ENCODE results near the gene P2RY14.
"Not testable (repeated sequence)": the region's sequence is repeated elsewhere in the genome, so short reads cannot be mapped to it uniquely, and the experiment has no call there.

Gene P2RY14

DNA sequence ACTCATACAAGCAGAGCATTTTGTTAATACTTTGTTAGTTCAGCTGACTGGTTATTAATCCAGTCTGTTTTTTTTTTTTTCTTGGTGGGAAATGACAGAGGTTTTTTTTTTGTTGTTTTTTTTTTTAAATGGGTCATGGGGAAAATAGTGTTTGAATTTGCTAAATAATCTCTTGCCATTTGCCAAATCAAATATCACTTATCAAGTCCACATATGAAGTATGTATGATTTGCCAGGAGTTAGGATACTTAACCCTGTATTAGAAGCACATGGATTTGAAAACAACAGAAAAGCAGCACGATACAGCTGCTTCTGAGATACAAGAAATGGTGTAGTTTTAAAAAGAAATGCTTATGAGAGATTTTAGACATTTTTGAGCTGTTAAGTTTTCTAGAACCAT lies 21.6 kb downstream of the P2RY14 start:
- no peak for DNase-seq

GRCh38 chr3:151248772-151249337 lies 29.5 kb downstream of the P2RY14 start:
- DNase-seq, result no peak

DNA sequence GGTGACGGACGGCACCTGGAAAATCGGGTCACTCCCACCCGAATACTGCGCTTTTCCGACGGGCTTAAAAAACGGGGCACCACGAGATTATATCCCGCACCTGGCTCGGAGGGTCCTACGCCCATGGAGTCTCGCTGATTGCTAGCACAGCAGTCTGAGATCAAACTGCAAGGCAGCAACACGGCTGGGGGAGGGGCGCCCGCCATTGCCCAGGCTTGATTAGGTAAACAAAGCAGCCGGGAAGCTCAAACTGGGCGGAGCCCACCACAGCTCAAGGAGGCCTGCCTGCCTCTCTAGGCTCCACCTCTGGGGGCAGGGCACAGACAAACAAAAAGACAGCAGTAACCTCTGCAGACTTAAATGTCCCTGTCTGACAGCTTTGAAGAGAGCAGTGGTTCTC lies 36.3 kb downstream of the P2RY14 start:
- DNase-seq, result not testable (repeated sequence)

- DNase-seq, result no peak
These were observed 41.6 kb downstream of the P2RY14 start for GRCh38 chr3:151236736-151237135.

GRCh38 chr3:151236316-151236715 lies 42.0 kb downstream of the P2RY14 start:
- DNase-seq, result no peak

DNA sequence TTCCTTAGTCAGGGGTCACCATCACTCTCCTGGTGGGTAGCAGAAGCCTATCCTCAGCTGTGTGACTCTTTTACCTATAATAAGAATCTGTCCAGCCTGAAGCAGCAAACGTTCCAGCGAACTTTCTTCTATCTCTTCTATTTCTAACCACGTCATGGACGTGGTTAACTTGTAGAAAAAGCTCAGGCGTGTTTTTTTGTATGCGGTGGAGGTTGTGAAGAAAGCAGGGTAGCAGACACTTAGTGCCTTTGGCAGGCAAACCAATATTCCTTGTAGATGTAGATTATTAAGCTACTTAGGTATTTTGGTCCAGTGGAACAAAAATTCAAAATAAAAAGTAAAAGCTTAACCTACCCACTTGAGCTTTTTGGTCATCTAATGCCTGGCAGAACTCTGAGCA lies 43.5 kb downstream of the P2RY14 start:
- DNase-seq, result no peak

DNA sequence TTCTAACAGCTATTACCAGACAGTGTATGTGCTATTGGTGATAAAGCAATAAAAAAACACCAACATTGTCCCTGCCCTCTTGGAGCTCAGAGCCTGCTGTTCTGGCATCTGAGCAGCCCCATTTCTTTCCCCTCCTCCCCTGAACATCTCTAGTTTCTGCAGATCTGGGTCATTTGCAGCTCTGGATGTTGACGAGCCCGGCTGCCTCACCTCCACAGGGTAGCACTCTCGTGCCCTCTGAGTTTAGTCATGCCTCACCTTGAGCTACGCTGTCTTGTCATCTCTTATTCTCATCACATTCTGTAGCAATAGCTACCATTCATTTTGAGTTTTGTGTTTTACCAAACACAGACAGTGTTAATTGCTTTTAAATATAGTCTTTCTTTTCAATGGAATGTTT lies 45.4 kb downstream of the P2RY14 start:
- DNase-seq, result no peak

GRCh38 chr3:151232403-151232802 lies 45.9 kb downstream of the P2RY14 start:
- DNase-seq, result not testable (repeated sequence)

DNA sequence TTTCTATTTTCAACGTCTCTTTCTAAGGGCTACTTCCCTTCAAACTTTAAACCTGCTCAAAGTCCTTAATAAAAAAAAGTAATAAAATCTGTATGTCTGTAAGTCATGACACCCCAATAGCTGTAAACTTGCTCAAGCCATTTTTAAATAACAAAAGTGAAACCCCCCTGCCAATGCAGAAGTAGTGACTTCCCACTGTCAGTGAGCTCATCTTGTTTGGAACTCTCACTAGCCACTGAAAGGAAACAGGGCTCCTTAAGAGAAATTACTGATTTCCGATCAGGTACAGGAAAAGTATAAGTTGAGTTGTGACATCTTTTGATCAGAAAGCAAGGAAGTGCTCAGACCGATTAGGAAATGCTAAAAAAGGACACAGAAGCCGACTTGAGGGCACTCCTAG lies 47.7 kb downstream of the P2RY14 start:
- DNase-seq, result no peak

GRCh38 chr3:151228666-151229040 lies 49.7 kb downstream of the P2RY14 start:
- DNase-seq, result no peak

- peak; percentile 88 for DNase-seq
These were observed 50.3 kb downstream of the P2RY14 start for GRCh38 chr3:151227807-151228665.

DNA sequence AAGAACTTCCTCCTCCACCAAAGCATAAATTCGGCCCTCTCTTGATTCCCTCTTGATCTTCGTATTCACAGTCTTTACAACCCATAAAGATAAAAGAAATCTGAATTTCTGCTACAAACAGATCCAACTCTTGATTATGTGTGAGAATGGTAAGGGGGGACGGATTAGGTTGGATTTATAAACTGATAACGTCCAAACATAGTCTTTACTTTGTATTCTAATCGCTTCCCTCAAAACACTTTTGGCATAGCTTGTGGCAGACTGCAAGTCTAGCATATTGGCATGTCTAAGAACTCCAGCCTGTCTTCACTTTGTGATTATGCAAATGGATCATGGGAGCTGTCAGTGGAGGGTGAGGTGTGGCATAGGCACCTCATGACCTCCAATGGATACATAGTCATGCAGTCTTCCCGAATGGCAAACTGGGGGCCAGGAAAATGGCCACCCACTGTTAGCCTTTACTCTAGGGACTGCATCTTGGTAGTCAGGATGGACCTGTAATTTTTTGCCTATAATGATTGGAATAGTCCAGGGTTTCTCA lies 51.0 kb downstream of the P2RY14 start:
- DNase-seq, result no peak

GRCh38 chr3:151226825-151227224 lies 51.5 kb downstream of the P2RY14 start:
- no peak for DNase-seq

- DNase-seq, result no peak
These were observed 52.2 kb downstream of the P2RY14 start for GRCh38 chr3:151226088-151226563.

GRCh38 chr3:151225040-151225975 lies 53.0 kb downstream of the P2RY14 start:
- no peak for DNase-seq

- DNase-seq, result no peak
These were observed 54.0 kb downstream of the P2RY14 start for GRCh38 chr3:151224268-151224866.

DNA sequence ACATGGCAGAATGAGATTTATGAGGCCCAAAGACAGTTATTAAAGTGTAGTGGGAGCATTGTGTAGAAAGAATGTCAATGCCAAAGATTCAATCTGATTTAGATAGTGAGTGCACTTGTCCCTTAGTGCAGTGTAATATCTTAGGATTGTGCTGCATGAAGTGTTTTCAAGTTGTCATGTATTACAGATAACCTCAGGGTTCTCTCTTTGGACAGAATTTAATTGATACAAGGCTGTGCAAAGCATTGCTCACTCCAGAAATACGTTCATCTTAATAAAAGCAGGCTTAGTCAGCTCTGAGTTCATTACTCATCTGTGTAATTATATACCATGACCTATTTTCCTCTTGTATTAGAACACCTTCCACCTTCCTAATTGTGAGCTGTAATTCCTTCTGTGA lies 59.3 kb downstream of the P2RY14 start:
- no peak for DNase-seq

DNA sequence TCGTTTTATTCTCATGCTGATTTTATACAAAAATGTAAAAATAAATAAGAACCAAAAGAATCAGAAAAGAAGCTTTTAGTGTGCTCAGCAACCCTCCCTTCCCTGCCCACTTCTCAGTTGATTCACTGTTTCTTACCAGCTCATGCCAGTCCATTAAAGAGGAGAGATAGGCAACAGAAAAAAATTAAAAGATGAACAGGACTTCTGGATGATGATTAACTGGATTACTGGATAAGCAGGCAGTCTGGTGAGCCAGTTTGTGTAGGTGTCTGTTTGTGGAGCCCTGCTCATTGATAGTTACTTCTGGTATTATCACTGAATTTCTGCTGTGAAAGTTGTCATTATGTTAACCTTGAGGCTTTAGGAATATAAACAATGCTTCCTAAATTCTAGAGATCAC lies 60.2 kb downstream of the P2RY14 start:
- no peak for DNase-seq

DNA sequence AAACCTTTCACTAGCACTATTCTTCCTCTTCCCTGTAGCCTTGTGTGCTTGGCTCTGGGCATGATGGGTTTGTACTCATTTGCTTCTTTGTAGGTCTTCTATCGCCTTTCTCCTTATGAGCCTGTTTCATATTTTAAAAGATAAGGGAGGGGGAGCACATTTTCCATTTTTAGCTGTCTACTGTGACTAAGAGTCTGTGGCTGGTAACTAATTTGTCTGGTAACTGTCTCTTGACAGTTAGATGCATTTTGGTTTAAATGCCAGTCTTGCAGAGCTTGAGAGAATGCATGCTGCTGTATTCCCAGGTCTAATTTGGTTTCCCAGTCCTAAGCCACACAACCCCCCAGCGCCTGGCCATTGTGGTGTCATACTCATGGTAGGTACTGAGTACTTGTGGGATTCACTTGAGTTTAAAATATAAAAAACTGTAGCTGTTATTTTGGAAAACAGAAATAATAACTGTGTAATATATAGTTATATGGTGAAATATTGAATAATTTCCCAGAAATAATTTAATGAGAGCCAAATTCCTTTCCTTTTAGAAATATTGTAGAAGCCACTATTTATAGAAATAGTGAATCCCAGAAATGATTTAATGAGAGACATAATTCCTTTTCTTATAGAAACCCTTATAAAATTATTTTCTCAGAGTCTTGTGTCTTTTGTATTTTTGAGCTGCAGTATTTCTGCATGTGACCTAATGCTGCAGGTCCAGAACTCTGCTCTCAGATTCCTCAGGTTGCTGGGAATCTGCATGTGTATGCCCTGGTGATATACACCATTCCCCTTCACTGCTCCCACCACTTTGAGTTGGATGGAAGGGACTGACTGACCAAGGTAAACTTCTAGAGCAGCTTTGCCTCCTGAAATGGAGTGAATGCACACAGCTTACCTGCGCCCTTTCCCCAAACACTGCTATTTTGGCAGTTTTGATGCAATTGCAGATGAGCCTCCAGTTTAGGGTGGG lies 61.4 kb downstream of the P2RY14 start:
- no peak for DNase-seq

GRCh38 chr3:151214459-151214858 lies 63.9 kb downstream of the P2RY14 start:
- no peak for DNase-seq

GRCh38 chr3:151213881-151214280 lies 64.5 kb downstream of the P2RY14 start:
- DNase-seq, result no peak
